GM23338 (cell line): ENCODE results near the gene TMEM176B. TPM values are rescaled to one million over a fixed set of nuclear protein-coding genes. Genes with fewer than 3 reads are reported as not detected.

Experiments used
- ATAC-seq: fragments of 200-7000 bp; cut with Tn5 transposase; 3 replicates; pipeline ENCODE4 v1.9.1; 2020
- DNase-seq: peaks from one replicate; pipeline ENCODE4 v3.0.0-alpha.2; 2015; ENCODE audit warnings: low spot score
- H2AFZ ChIP-seq: fragments of 200-600 bp; sonication (generic); 2 replicates; pipeline ENCODE4 v1.8.0; 2016; ENCODE audit warnings: antibody characterized with exemption, mild to moderate bottlenecking, moderate library complexity
- H3F3A ChIP-seq: fragments of 200-600 bp; sonication (generic); replicated peaks from 2 replicates; pipeline ENCODE4 v1.8.0; 2017; ENCODE audit warnings: antibody characterized with exemption, mixed run types, low read depth
- H3K27ac ChIP-seq: fragments of 200-600 bp; sonication (generic); 2 replicates; pipeline ENCODE4 v1.6.1; 2016; ENCODE audit warnings: low read depth
- H3K27me3 ChIP-seq: fragments of 200-600 bp; sonication (generic); 2 replicates; pipeline ENCODE4 v1.8.0; 2016; ENCODE audit warnings: mild to moderate bottlenecking, mixed run types, moderate library complexity; ENCODE audit not compliant: insufficient read depth
- H3K36me3 ChIP-seq: fragments of 200-600 bp; sonication (generic); 2 replicates; pipeline ENCODE4 v1.8.0; 2016; ENCODE audit warnings: mild to moderate bottlenecking; ENCODE audit not compliant: insufficient read depth
- H3K4me1 ChIP-seq: fragments of 200-600 bp; sonication (generic); 2 replicates; pipeline ENCODE4 v1.8.0; 2016; ENCODE audit warnings: mild to moderate bottlenecking, moderate library complexity; ENCODE audit not compliant: insufficient read depth
- H3K4me2 ChIP-seq: fragments of 200-600 bp; sonication (generic); 2 replicates; pipeline ENCODE4 v1.7.1; 2017; ENCODE audit warnings: mixed run types
- H3K4me3 ChIP-seq: fragments of 200-600 bp; sonication (generic); 2 replicates; pipeline ENCODE4 v1.6.1; 2016; ENCODE audit warnings: mixed run types
- H3K79me2 ChIP-seq: fragments of 200-600 bp; sonication (generic); replicated peaks from 2 replicates; pipeline ENCODE4 v1.8.0; 2017; ENCODE audit warnings: mild to moderate bottlenecking; ENCODE audit not compliant: insufficient read depth
- H3K9me2 ChIP-seq: fragments of 200-600 bp; sonication (generic); 2 replicates; pipeline ENCODE4 v1.8.0; 2017; ENCODE audit not compliant: insufficient read depth
- H4K20me1 ChIP-seq: fragments of 200-600 bp; sonication (generic); replicated peaks from 2 replicates; pipeline ENCODE4 v1.8.0; 2017; ENCODE audit warnings: mild to moderate bottlenecking; ENCODE audit not compliant: insufficient read depth
- H3K27ac Mint-ChIP-seq: 2 replicates; pipeline ENCODE4 v1.8.0; 2020; ENCODE audit warnings: inconsistent platforms, mild to moderate bottlenecking, moderate library complexity, mixed read lengths
- H3K27me3 Mint-ChIP-seq: 3 replicates; pipeline ENCODE4 v1.8.0; 2022; ENCODE audit warnings: low read depth, mild to moderate bottlenecking, moderate library complexity, mixed read lengths, inconsistent platforms; ENCODE audit not compliant: insufficient read depth, poor library complexity
- H3K36me3 Mint-ChIP-seq: 3 replicates; pipeline ENCODE4 v1.8.0; 2021; ENCODE audit warnings: low read depth, mild to moderate bottlenecking, inconsistent platforms, moderate library complexity, mixed read lengths
- H3K4me1 Mint-ChIP-seq: 3 replicates; pipeline ENCODE4 v1.8.0; 2020; ENCODE audit warnings: mild to moderate bottlenecking, inconsistent platforms, mixed read lengths
- H3K4me3 Mint-ChIP-seq: 3 replicates; pipeline ENCODE4 v1.8.0; 2021; ENCODE audit warnings: moderate library complexity, mild to moderate bottlenecking, inconsistent platforms, mixed read lengths
- H3K9me3 Mint-ChIP-seq: 3 replicates; pipeline ENCODE4 v1.8.0; 2020; ENCODE audit warnings: moderate library complexity, mild to moderate bottlenecking, inconsistent platforms, mixed read lengths
- ETS1 ChIP-seq: IDR thresholded peaks from 2 replicates; pipeline ENCODE4 v1.6.1; 2016; ENCODE audit warnings: antibody characterized with exemption
- EZH2phosphoT487 ChIP-seq: fragments of 200-600 bp; sonication (generic); IDR thresholded peaks from one replicate; pipeline ENCODE4 v1.8.1; 2018; ENCODE audit warnings: antibody characterized with exemption; ENCODE audit not compliant: unreplicated experiment
- JUNB ChIP-seq: IDR thresholded peaks from one replicate; pipeline ENCODE4 v1.6.1; 2016; ENCODE audit warnings: antibody characterized with exemption; ENCODE audit not compliant: unreplicated experiment
- NANOG ChIP-seq: IDR thresholded peaks from 2 replicates; pipeline ENCODE4 v1.6.1; 2016; ENCODE audit warnings: antibody characterized with exemption, borderline replicate concordance
- POLR2AphosphoS5 ChIP-seq: IDR thresholded peaks from 2 replicates; pipeline ENCODE4 v1.6.1; 2016; ENCODE audit warnings: antibody characterized with exemption, low read depth
- STAT1 ChIP-seq: IDR thresholded peaks from one replicate; pipeline ENCODE4 v1.6.1; 2016; ENCODE audit warnings: antibody characterized with exemption; ENCODE audit not compliant: unreplicated experiment
- ZNF331 ChIP-seq: fragments of 250-450 bp; sonication (Bioruptor Pico); IDR thresholded peaks from 2 replicates; pipeline ENCODE4 v1.5.0; 2020; ENCODE audit warnings: low read depth, mild to moderate bottlenecking, moderate library complexity
- polyA plus RNA-seq: library from polyadenylated mRNA; unstranded; fragments of >200 nt; fragmentation: Nextera tagmentation; extraction: Ambion mirVana; gene quantifications from 2 replicates; pipeline ENCODE4 v1.2.1, GENCODE V29; 2016
- total RNA-seq: library from RNA; depleted of rRNA; stranded (reverse); fragments of >200 nt; shearing (Covaris generic); gene quantifications from 2 replicates; pipeline ENCODE4 v1.2.3, GENCODE V29; 2014
- TF ChIP-seq, protein P1 (sequence below), 2 experiments: fragments of 200-600 bp in 1 of 2; sonication (generic) in 1 of 2; conservative IDR thresholded peaks; 2 replicates each; pipeline versions ENCODE4 v1.5.1 to v1.6.1; 2016 to 2017; ENCODE audit warnings: antibody characterized with exemption in 2 of 2, low read depth in 2 of 2, mild to moderate bottlenecking in 2 of 2, moderate library complexity in 1 of 2
- TF ChIP-seq, protein P2 (sequence below): IDR thresholded peaks from one replicate; pipeline ENCODE4 v1.6.1; 2018; ENCODE audit warnings: antibody characterized with exemption; ENCODE audit not compliant: unreplicated experiment

Gene TMEM176B
- total and polyA plus RNA-seq, 2 experiments from 2014 or later: 0.35 to 0.42 TPM

GRCh38 chr7:150756166-150756565 is 44.0 kb downstream of the TMEM176B start:
- Mint-ChIP-seq H3K36me3 (no peaks in the 10 kb centered on the region), H3K4me3 (no peak overlapping the region), H3K27ac (no peak overlapping the region), H3K9me3 (peaks cover 1% of the 10 kb centered on the region; the same call in 2 of the 3 replicates), H3K27me3 (peaks cover 13% of the 10 kb centered on the region), H3K4me1 (no peaks in the 10 kb centered on the region)
- no peak overlapping the region for H3K4me2 ChIP-seq
- no peaks in the 10 kb centered on the region; the same call in 1 of the 2 replicates for H4K20me1 ChIP-seq
- no peak for ATAC-seq
- H3F3A ChIP-seq: no peaks in the 10 kb centered on the region
- no peaks in the 10 kb centered on the region for H3K79me2 ChIP-seq
- H2AFZ ChIP-seq: no peak overlapping the region
- TF ChIP-seq, protein P1, sequence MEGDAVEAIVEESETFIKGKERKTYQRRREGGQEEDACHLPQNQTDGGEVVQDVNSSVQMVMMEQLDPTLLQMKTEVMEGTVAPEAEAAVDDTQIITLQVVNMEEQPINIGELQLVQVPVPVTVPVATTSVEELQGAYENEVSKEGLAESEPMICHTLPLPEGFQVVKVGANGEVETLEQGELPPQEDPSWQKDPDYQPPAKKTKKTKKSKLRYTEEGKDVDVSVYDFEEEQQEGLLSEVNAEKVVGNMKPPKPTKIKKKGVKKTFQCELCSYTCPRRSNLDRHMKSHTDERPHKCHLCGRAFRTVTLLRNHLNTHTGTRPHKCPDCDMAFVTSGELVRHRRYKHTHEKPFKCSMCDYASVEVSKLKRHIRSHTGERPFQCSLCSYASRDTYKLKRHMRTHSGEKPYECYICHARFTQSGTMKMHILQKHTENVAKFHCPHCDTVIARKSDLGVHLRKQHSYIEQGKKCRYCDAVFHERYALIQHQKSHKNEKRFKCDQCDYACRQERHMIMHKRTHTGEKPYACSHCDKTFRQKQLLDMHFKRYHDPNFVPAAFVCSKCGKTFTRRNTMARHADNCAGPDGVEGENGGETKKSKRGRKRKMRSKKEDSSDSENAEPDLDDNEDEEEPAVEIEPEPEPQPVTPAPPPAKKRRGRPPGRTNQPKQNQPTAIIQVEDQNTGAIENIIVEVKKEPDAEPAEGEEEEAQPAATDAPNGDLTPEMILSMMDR (conservative IDR thresholded peaks at IDR 0.05; ENCODE audit: low read depth in 2 of 2): no peak
- no peak for TF ChIP-seq POLR2AphosphoS5
- no peak overlapping the region for H3K27ac ChIP-seq
- no peak overlapping the region for H3K4me3 ChIP-seq
- no peak for DNase-seq
- peaks cover 13% of the 10 kb centered on the region for H3K27me3 ChIP-seq
- H3K36me3 ChIP-seq: no peaks in the 10 kb centered on the region
- no peaks in the 10 kb centered on the region for H3K9me2 ChIP-seq
- no peaks in the 10 kb centered on the region for H3K4me1 ChIP-seq

GRCh38 chr7:150755473-150756099 is 44.6 kb downstream of the TMEM176B start:
- Histone ChIP-seq H3K27ac (no peak overlapping the region), H2AFZ (no peak overlapping the region), H3K27me3 (peaks cover 19% of the 10 kb centered on the region), H3F3A (no peaks in the 10 kb centered on the region), H3K4me3 (no peak overlapping the region), H3K9me2 (no peaks in the 10 kb centered on the region), H3K36me3 (no peaks in the 10 kb centered on the region), H4K20me1 (no peaks in the 10 kb centered on the region; the same call in 1 of the 2 replicates), H3K79me2 (no peaks in the 10 kb centered on the region), H3K4me2 (no peak overlapping the region), H3K4me1 (no peaks in the 10 kb centered on the region)
- DNase-seq (no peak), ATAC-seq (no peak)
- H3K4me1 Mint-ChIP-seq: no peaks in the 10 kb centered on the region
- no peaks in the 10 kb centered on the region for H3K36me3 Mint-ChIP-seq
- H3K4me3 Mint-ChIP-seq: no peak overlapping the region
- no peak overlapping the region for H3K27ac Mint-ChIP-seq
- H3K9me3 Mint-ChIP-seq: no peaks in the 10 kb centered on the region
- peaks cover 13% of the 10 kb centered on the region for H3K27me3 Mint-ChIP-seq
- TF ChIP-seq, protein P2, sequence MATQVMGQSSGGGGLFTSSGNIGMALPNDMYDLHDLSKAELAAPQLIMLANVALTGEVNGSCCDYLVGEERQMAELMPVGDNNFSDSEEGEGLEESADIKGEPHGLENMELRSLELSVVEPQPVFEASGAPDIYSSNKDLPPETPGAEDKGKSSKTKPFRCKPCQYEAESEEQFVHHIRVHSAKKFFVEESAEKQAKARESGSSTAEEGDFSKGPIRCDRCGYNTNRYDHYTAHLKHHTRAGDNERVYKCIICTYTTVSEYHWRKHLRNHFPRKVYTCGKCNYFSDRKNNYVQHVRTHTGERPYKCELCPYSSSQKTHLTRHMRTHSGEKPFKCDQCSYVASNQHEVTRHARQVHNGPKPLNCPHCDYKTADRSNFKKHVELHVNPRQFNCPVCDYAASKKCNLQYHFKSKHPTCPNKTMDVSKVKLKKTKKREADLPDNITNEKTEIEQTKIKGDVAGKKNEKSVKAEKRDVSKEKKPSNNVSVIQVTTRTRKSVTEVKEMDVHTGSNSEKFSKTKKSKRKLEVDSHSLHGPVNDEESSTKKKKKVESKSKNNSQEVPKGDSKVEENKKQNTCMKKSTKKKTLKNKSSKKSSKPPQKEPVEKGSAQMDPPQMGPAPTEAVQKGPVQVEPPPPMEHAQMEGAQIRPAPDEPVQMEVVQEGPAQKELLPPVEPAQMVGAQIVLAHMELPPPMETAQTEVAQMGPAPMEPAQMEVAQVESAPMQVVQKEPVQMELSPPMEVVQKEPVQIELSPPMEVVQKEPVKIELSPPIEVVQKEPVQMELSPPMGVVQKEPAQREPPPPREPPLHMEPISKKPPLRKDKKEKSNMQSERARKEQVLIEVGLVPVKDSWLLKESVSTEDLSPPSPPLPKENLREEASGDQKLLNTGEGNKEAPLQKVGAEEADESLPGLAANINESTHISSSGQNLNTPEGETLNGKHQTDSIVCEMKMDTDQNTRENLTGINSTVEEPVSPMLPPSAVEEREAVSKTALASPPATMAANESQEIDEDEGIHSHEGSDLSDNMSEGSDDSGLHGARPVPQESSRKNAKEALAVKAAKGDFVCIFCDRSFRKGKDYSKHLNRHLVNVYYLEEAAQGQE: no peak
- TF ChIP-seq NANOG (no peak), STAT1 (no peak), JUNB (no peak), EZH2phosphoT487 (no peak), ZNF331 (no peak), POLR2AphosphoS5 (no peak), ETS1 (no peak)
- TF ChIP-seq, protein P1 (conservative IDR thresholded peaks at IDR 0.05; ENCODE audit: low read depth in 2 of 2): no peak
